ENCODE measurements around the gene TMC7.

TMC7 gene

DNA sequence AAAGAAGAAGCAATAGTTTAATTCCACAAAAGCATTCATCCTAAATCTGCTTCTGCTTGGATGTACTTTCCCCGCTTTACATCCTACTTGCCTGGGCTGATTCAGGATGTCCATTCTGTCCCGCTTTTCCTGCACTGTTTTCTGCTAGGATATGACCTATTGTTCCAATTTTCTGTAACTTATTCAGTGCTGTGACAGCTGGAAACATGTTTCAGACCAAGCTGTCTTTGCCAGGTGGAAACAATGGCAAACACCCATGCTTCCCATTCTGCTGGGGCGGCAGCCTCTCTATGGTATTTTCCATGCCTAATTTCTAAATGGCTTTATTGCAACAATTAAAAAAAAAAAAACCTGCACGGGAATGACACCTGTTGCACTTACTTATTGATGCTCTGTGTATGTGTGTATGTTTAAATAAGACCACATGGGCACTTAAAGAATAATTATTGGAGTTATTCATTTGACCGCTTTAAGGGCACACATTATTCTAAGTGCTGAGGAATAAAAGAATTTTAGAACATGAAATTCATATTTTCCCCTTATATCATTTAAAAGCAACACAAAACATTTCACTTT is 104.7 kb downstream of the TMC7 start:
- no peak for DNase-seq (ENCODE audit: extremely low read depth, low read depth)
- TF ChIP-seq, protein P1, sequence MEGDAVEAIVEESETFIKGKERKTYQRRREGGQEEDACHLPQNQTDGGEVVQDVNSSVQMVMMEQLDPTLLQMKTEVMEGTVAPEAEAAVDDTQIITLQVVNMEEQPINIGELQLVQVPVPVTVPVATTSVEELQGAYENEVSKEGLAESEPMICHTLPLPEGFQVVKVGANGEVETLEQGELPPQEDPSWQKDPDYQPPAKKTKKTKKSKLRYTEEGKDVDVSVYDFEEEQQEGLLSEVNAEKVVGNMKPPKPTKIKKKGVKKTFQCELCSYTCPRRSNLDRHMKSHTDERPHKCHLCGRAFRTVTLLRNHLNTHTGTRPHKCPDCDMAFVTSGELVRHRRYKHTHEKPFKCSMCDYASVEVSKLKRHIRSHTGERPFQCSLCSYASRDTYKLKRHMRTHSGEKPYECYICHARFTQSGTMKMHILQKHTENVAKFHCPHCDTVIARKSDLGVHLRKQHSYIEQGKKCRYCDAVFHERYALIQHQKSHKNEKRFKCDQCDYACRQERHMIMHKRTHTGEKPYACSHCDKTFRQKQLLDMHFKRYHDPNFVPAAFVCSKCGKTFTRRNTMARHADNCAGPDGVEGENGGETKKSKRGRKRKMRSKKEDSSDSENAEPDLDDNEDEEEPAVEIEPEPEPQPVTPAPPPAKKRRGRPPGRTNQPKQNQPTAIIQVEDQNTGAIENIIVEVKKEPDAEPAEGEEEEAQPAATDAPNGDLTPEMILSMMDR (IDR thresholded peaks at IDR 0.05; ENCODE audit: low read depth, low read length) = no peak

DNA sequence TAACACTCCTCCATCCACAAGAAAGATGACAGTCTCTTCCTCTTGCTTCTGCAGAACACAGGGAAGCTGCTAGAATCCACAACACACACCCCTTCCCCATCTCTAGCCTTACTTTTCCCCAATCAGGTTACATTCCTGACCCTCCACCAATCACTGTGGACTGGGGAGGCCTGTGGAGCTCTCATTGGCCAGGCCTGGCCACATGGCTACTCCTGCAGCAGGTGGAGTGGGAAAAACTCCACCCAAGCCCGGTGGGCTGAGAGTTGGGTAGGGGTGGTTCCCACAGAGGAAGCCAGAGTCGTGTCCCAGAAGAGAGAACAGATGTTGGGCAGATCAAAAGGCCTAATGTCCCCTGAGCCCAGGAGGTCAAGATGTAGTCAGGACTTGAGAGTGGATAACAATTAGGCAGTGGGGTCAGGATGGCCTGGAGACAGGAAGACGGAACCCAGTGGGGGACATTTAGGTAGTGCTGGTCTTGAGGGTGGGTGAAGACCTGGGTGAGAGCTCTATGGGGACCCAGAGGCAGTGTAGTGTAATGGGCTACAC is 105.7 kb downstream of the TMC7 start:
- TF ChIP-seq, protein P1 (IDR thresholded peaks at IDR 0.05; ENCODE audit: low read depth, low read length) = no peak
- no peak for DNase-seq (ENCODE audit: extremely low read depth, low read depth)

DNA sequence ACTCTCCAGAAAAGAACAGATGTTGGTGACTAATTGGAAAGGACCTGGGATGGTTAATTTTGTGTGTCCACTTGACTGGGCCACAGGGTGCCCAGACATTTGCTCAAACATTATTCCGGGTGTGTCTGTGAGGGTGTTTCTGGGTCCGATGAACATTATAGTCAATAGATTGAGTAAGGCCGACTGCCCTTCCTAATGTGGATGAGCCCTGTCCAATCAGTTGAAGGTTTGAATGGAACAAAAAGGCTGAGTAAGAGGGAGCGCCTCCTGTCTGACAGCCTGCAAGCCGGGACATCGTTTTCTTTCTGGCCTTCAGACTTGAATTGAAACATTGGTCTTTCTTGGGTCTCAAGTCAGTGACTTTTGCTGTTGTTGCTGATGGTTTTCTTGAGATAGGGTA is 107.2 kb downstream of the TMC7 start:
- DNase-seq (ENCODE audit: extremely low read depth, low read depth) = no peak
- TF ChIP-seq, protein P1 (IDR thresholded peaks at IDR 0.05; ENCODE audit: low read depth, low read length) = no peak

DNA sequence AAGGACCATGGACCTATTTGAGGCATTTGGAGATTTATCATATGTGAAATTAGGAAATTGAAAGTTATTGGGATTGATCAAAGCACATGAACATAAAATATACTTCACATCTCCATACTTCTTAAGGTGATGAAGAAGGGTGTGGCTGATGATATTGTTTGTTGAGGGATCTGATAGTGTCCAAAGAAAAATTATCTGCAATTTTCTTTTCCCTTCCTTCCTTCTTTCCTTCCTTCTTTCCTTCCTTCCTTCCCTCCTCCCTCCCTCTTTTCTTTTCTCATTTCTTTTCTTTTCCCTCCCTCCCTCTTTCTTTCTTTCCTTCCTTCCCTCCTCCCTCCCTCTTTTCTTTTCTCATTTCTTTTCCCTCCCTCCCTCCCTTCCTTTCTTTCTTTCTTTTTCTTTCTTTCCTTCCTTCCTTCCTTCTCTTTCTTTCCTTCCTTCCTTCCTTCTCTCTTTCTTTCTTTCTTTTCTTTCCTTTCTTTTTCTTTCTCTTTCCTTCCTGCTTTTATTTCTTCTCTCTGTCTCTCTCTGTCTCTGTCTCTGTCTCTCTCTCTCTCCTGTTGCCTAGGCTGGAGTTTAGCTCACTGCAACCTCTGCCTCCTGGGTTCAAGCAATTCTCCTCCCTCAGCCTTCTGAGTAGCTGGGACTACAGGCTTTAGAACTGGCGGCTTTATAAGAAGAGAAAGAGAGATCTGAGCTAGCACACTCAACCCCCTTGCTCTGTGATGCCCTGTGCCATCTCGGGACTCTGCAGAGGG is 109.1 kb downstream of the TMC7 start:
- TF ChIP-seq, protein P1 (IDR thresholded peaks at IDR 0.05; ENCODE audit: low read depth, low read length) = no peak
- no peak for DNase-seq (ENCODE audit: extremely low read depth, low read depth)

DNA sequence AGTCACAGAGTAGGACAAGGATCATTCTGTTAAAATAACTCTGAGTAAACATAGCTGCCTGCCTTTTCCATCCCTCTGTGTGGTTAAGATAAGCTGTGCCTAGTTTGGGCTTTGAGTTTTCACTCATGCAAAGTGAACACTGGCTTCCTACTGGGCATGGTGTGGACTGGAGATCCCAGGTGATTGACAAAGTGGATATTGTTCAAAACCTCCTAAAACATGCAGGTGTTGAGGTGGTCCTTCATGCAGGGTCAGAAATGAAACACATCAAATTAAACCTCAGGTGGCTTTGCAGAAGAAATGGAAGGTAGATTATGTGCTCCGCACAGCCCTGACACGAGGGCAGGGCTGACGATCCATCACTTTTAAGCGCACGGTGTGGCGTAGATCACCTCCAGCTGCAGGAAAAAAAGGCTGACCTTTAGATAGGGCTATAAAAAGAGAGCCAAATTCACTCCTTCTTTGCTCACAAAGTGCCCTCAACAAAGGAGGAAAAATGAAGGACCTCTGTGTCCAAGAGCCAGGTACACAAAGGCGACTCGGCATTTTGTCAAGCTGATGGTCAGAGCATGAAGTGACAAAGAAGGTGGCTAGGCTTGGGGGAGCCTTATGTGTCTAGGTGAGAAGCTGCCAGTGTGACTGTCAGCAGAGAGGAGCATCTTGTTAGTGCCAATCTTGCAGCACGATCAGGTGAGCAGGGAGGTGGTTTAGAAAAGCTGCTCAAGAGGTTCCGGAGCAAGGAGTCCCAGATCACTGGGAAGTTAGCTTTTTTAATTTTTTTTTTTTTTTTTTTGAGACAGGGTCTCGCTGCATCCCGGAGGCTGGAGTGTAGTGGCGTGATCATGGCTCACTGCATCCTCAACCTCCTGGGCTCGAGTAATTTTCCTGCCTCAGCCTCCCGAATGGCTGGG is 110.2 kb downstream of the TMC7 start:
- TF ChIP-seq, protein P1 (IDR thresholded peaks at IDR 0.05; ENCODE audit: low read depth, low read length) = no peak
- DNase-seq (ENCODE audit: extremely low read depth, low read depth) = no peak

DNA sequence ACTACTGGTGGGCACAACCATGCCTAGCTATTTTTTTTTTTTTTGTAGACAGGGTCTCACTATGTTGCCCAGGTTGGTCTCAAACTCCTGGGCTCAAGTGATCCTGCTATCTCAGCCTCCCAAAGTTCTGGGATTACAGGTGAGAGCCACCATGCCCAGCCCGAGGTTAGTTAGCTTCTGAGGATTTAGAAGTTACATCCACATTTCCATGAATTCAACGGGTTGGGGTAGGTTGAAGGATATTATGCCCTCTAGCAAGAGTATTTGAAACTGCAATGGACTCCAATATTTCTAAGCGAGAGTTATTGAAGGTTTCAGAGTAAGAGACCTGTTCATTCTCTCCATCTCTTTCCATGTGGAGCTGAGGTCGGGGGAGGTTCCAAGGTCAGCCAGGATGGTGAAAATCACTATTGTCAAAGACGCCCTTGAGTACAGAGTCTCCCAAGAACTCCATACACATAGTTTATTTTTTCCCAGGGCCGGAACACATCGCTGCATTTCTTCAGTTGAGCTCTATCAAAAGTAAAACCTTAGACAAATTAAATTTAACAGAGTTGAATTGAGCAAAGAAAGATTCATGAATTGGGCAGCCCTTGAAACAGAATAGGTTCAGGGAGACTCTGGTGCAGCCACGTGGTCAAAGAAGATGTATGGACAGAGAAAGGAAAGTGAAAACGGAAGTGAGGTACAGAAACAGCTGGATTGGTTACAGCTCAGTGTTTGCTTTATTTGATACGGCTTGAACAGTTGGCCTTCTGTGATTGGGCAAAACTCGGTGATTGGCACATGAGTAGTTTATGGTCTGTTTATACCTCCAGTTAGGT is 111.0 kb downstream of the TMC7 start:
- no peak for DNase-seq (ENCODE audit: extremely low read depth, low read depth)
- TF ChIP-seq, protein P1 (IDR thresholded peaks at IDR 0.05; ENCODE audit: low read depth, low read length) = no peak

Measured in AG09319 (cell line).